Measurements from ENCODE around the gene HACL1. TPM values are rescaled to one million over a fixed set of nuclear protein-coding genes. Genes with fewer than 3 reads are reported as not detected.

Gene HACL1
- total RNA-seq, 1 donor from 2014 or later = 24.4 TPM

DNA sequence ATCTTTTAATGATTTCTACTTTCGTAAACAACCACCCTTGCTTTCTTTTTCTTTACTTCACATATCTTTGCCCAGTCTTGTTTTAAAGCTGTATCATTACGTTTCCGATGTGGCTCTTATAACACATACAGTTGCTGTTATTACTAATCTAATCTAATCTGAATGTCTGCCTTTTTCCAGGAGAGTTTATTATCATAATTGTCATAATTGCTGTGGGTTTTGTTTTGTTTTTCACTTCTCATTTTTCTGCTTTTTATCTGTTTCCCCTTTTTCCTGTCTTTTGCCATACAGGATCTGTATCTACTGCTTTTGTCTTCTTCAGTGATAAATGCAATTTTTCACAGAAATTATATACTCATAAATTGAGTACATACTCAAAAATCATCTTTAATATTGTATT is 24.9 kb downstream of the HACL1 start:
- DNase-seq (ENCODE audit: low spot score, unreplicated experiment) = no peak
- Mint-ChIP-seq H3K27me3 (no peaks in the 10 kb centered on the region), H3K36me3 (ENCODE audit: insufficient read depth) (peaks cover 16% of the 10 kb centered on the region), H3K9me3 (ENCODE audit: low read depth) (no peaks in the 10 kb centered on the region), H3K27ac (no peak overlapping the region), H3K4me1 (ENCODE audit: low read depth) (peaks cover 19% of the 10 kb centered on the region), H3K4me3 (ENCODE audit: low read depth) (no peak overlapping the region)
- TF ChIP-seq, protein P1, sequence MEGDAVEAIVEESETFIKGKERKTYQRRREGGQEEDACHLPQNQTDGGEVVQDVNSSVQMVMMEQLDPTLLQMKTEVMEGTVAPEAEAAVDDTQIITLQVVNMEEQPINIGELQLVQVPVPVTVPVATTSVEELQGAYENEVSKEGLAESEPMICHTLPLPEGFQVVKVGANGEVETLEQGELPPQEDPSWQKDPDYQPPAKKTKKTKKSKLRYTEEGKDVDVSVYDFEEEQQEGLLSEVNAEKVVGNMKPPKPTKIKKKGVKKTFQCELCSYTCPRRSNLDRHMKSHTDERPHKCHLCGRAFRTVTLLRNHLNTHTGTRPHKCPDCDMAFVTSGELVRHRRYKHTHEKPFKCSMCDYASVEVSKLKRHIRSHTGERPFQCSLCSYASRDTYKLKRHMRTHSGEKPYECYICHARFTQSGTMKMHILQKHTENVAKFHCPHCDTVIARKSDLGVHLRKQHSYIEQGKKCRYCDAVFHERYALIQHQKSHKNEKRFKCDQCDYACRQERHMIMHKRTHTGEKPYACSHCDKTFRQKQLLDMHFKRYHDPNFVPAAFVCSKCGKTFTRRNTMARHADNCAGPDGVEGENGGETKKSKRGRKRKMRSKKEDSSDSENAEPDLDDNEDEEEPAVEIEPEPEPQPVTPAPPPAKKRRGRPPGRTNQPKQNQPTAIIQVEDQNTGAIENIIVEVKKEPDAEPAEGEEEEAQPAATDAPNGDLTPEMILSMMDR (IDR thresholded peaks at IDR 0.05; ENCODE audit: unreplicated experiment) = no peak

DNA sequence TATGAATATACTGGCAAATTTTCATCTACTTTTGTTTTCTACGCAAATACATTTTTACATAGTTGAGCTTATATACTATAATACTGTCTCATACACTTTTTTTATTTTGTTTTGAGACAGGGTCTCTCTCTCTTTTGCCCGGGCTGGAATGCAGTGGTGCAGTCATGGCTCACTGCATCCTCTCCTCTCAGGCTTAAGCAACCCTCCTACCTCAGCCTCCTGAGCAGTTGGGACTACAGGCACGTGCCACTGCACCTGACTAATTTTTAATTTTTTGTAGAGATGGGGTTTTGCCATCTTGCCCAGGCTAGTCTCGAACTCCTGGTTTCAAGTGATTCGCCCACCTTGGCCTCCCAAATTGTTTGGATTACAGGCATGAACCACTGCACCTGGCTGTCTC is 25.9 kb downstream of the HACL1 start:
- Mint-ChIP-seq H3K4me3 (ENCODE audit: low read depth) (no peak overlapping the region), H3K36me3 (ENCODE audit: insufficient read depth) (peaks cover 19% of the 10 kb centered on the region), H3K9me3 (ENCODE audit: low read depth) (no peaks in the 10 kb centered on the region), H3K27me3 (no peaks in the 10 kb centered on the region), H3K4me1 (ENCODE audit: low read depth) (peaks cover 19% of the 10 kb centered on the region), H3K27ac (no peak overlapping the region)
- no peak for DNase-seq (ENCODE audit: low spot score, unreplicated experiment)
- TF ChIP-seq, protein P1 (IDR thresholded peaks at IDR 0.05; ENCODE audit: unreplicated experiment) = no peak

DNA sequence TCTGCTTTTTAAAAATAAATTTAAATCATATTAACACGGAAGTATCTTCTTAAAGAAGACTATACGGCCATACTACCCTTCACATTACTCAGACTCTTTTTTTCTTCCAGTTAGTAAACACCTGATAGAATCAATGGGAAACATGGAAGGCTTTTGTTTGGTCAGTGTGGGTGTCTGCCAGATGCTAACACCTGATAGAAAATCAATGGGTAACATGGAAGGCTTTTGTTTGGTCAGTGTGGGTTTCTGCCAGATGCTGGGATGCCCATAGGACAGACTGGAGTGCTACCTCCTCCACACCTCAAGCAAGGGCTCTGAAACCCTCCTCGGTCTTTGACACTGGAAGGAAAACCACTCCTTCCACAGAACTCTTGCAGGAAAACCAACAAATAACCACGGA is 29.2 kb downstream of the HACL1 start:
- peaks cover 25% of the 10 kb centered on the region for H3K36me3 Mint-ChIP-seq (ENCODE audit: insufficient read depth)
- peak overlapping the region; percentile 83 for H3K27ac Mint-ChIP-seq
- H3K9me3 Mint-ChIP-seq (ENCODE audit: low read depth) = no peaks in the 10 kb centered on the region
- peaks cover 6% of the 10 kb centered on the region for H3K4me1 Mint-ChIP-seq (ENCODE audit: low read depth)
- TF ChIP-seq, protein P1 (IDR thresholded peaks at IDR 0.05; ENCODE audit: unreplicated experiment) = no peak
- DNase-seq (ENCODE audit: low spot score, unreplicated experiment) = no peak
- H3K27me3 Mint-ChIP-seq = no peaks in the 10 kb centered on the region
- H3K4me3 Mint-ChIP-seq (ENCODE audit: low read depth) = no peak overlapping the region

DNA sequence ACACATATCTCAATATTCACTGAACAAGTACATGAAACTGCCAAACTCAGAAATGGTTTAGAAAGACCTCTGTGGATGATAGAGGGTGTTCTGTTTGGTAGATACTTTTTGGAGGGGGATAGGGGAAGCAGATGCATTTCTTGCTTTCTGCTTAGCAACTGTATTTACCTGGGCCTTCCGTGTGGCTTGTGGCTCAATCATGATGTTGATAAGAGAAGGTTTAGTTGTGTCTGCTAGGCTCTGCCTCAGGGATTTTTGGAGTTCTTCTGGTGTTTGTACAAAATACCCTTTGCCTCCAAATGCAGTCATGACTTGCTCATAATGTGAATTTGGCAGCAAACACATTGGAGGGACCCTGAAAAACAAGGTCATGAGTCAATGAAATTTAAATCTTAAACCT is 38.2 kb downstream of the HACL1 start:
- DNase-seq (ENCODE audit: low spot score, unreplicated experiment) = no peak
- Mint-ChIP-seq H3K4me1 (ENCODE audit: low read depth) (no peaks in the 10 kb centered on the region), H3K36me3 (ENCODE audit: insufficient read depth) (peaks cover 17% of the 10 kb centered on the region), H3K9me3 (ENCODE audit: low read depth) (no peaks in the 10 kb centered on the region), H3K27me3 (no peaks in the 10 kb centered on the region), H3K27ac (peak overlapping the region; percentile 57), H3K4me3 (ENCODE audit: low read depth) (no peak overlapping the region)
- TF ChIP-seq, protein P1 (IDR thresholded peaks at IDR 0.05; ENCODE audit: unreplicated experiment) = no peak

DNA sequence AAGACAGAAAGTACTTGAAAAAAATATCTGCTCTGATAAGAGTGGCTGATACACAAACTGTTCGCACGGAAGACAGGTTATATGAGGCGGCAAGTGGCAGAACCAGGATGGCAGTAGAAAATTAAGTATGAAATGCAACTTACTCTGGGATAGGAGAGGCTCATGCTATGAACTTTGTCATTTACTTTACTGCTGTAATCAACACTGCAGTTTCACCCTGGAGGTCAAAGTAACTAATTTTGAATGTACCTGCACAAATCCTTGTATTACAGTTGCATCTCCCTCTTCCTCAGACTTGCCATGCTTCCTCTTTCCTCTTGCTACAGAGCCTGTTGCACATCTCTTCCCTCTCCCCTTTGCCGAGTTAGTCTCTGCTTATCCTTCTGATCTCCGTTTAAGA is 38.8 kb downstream of the HACL1 start:
- TF ChIP-seq, protein P1 (IDR thresholded peaks at IDR 0.05; ENCODE audit: unreplicated experiment) = no peak
- Mint-ChIP-seq H3K27me3 (no peaks in the 10 kb centered on the region), H3K36me3 (ENCODE audit: insufficient read depth) (peaks cover 13% of the 10 kb centered on the region), H3K9me3 (ENCODE audit: low read depth) (no peaks in the 10 kb centered on the region), H3K27ac (peak overlapping the region; percentile 57), H3K4me1 (ENCODE audit: low read depth) (no peaks in the 10 kb centered on the region), H3K4me3 (ENCODE audit: low read depth) (no peak overlapping the region)
- no peak for DNase-seq (ENCODE audit: low spot score, unreplicated experiment)

Data from progenitor cell of endocrine pancreas (in vitro differentiated cells).